ENCODE data around the gene MYO1D.

The MYO1D gene

GRCh38 chr17:32470405-32471167 is 406.3 kb downstream of the MYO1D start:
- no peak overlapping the region for H3K4me3 ChIP-seq (ENCODE audit: low read depth, low read length)
- in situ Hi-C loops (cut with HindIII; ENCODE audit: low sequenced_read_pairs): no loop called here
- TF ChIP-seq CTCF (IDR thresholded peaks at IDR 0.05; ENCODE audit: low read depth, low read length): no peak
- no peak for DNase-seq (ENCODE audit: low read depth, low spot score)

GRCh38 chr17:32467949-32468348 is 409.0 kb downstream of the MYO1D start:
- no peak for DNase-seq (ENCODE audit: low read depth, low spot score)
- in situ Hi-C loops (cut with HindIII; ENCODE audit: low sequenced_read_pairs): no loop called here
- no peak overlapping the region for H3K4me3 ChIP-seq (ENCODE audit: low read depth, low read length)
- no peak for TF ChIP-seq CTCF (IDR thresholded peaks at IDR 0.05; ENCODE audit: low read depth, low read length)

- in situ Hi-C loops (cut with HindIII; ENCODE audit: low sequenced_read_pairs): no loop called here
- TF ChIP-seq CTCF (IDR thresholded peaks at IDR 0.05; ENCODE audit: low read depth, low read length): no peak
- H3K4me3 ChIP-seq (ENCODE audit: low read depth, low read length): no peak overlapping the region
- no peak for DNase-seq (ENCODE audit: low read depth, low spot score)
Measured at GRCh38 chr17:32464374-32464773, 412.6 kb downstream of the MYO1D start.

GRCh38 chr17:32463304-32463703 is 413.6 kb downstream of the MYO1D start:
- in situ Hi-C loops (cut with HindIII; ENCODE audit: low sequenced_read_pairs): no loop called here
- H3K4me3 ChIP-seq (ENCODE audit: low read depth, low read length): no peak overlapping the region
- no peak for TF ChIP-seq CTCF (IDR thresholded peaks at IDR 0.05; ENCODE audit: low read depth, low read length)
- no peak for DNase-seq (ENCODE audit: low read depth, low spot score)

- peak; percentile 69 for TF ChIP-seq CTCF (IDR thresholded peaks at IDR 0.05; ENCODE audit: low read depth, low read length)
- H3K4me3 ChIP-seq (ENCODE audit: low read depth, low read length): no peak overlapping the region
- in situ Hi-C loops (cut with HindIII; ENCODE audit: low sequenced_read_pairs): no loop called here
- DNase-seq (ENCODE audit: low read depth, low spot score): peak; percentile 55
Measured at GRCh38 chr17:32461853-32462617, 414.9 kb downstream of the MYO1D start.

GRCh38 chr17:32461498-32461852 is 415.4 kb downstream of the MYO1D start:
- in situ Hi-C loops (cut with HindIII; ENCODE audit: low sequenced_read_pairs): no loop called here
- TF ChIP-seq CTCF (IDR thresholded peaks at IDR 0.05; ENCODE audit: low read depth, low read length): no peak
- H3K4me3 ChIP-seq (ENCODE audit: low read depth, low read length): no peak overlapping the region
- no peak for DNase-seq (ENCODE audit: low read depth, low spot score)

All from astrocyte of the spinal cord (primary cell).